Right renal pelvis (tissue), 4 donors: ENCODE measurements around the gene TP73. TPM values are rescaled to one million over a fixed set of nuclear protein-coding genes. Genes with fewer than 3 reads are reported as not detected.
A peak's percentile ranks its signal among the peaks of the same experiment; 100 is the strongest.

Experiments used
- DNase-seq, 4 donors: peaks; one replicate each; pipeline ENCODE4 v3.0.0-alpha.2; 2013; ENCODE audit warnings: low read depth in 4 of 4, low spot score in 3 of 4, missing footprints in 1 of 4
- polyA plus RNA-seq, 4 donors: library from polyadenylated mRNA; unstranded; fragments of 120-200 nt; gene quantifications; one replicate each; pipeline ENCODE4 v1.2.1, GENCODE V29; 2013; ENCODE audit not compliant: insufficient read length in 4 of 4

The TP73 gene
- under 1 TPM; 0.55 to 0.70 (median 0.62) TPM for polyA plus RNA-seq

DNA sequence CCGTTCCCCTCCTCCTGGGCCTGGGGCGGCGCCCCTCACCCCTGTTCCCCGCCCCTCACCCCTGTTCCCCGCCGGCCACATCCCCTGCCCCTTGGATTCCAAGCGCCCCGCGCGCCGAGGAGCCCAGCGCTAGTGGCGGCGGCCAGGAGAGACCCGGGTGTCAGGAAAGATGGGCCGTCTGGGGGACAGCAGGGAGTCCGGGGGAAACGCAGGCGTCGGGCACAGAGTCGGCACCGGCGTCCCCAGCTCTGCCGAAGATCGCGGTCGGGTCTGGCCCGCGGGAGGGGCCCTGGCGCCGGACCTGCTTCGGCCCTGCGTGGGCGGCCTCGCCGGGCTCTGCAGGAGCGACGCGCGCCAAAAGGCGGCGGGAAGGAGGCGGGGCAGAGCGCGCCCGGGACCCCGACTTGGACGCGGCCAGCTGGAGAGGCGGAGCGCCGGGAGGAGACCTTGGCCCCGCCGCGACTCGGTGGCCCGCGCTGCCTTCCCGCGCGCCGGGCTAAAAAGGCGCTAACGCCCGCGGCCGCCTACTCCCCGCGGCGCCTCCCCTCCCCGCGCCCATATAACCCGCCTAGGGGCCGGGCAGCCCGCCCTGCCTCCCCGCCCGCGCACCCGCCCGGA, at the start of gene TP73:
Gene TP73, plus strand, starts transcription at position 587 of the 618 bp plus-strand sequence. CDS start 29,850 bp downstream, outside the sequence.
- no peak for DNase-seq

DNA sequence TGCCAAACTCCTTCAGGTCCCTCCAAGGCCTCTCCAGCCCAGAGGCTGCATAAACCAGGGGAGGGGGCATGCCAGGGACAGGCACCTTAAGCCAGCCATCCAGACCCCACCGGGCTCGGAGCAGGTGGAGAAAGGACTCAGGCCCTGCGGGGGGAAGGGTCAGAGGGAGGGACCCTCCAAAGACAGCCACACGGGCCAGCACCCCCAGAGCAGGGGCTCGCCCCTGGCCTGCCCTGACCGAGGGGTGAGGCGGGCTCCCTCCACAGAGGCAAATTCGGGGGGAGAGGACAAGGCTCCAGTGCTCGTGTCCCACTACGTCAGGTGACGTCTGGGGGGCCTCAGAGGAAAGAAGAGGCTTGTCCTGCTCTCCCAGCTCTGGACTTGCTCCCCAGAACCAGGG, 49.2 kb upstream of the TP73 start:
- DNase-seq = no peak

DNA sequence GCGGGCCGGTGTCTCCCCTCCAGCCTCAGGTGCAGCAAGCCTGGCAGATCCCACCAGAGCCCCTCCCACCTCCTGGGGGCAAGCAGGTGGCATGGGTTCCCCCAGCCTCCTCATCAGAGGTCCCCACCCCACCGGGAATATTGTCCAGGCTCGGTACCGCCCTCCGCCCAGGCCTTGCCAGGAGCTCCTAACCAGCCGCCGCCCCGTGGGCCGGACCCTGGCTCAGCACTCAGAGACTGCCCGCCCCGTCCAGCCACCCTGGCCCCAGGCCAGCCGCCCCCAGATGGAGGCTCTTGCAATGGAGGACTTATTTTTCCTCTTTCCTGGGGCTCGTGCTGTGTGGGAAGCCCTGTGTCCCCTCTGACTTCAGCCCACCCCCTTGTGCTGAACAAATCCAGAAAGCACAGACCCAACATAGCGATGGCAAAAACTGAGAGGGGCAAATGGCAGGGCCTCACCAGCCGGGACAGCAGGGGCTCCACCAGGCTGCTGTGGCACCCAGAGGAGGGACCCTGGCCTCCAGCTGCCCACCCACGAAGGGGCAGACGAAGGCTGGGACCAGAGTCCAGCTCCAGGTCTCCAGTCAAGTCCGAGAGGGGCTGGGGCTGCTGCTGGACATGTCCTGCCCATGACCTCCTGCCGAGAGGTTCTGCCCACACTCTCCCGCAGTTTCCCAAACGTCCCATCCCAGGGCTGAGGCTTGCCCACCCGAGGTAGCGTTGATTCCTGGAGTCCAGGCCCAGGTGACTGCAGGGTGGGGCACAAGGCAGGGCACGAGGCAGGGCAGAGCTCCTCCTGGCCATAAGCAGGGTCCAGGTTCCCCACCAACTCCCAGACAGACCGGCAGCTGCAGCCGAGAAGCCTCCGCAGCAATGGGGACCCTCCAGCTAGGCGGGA, 48.5 kb upstream of the TP73 start:
- DNase-seq = no peak

DNA sequence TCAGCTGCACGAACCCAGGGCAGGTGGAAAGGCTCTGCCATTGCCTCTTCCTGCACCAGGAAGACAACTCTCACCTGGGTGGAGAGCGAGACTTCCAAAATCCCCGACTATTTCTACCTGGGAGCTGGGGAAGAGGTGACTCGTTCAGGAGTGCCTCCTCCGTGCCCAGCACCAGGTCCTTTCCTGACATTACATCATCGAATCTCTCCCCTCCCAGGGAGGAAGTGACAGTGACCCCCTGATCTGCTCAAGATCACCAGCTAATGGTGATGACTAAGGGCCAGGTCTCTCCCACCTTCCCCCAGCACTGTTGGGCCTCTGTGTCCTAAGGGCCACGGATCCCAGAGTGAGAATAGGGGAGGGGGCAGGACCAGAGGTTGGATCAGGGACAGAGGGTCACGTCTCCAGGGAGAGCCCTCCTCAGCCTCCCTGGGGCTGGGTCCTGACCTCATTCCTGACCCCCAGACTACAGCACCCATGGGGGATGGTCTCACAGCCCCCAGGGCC, 47.8 kb upstream of the TP73 start:
- no peak for DNase-seq

DNA sequence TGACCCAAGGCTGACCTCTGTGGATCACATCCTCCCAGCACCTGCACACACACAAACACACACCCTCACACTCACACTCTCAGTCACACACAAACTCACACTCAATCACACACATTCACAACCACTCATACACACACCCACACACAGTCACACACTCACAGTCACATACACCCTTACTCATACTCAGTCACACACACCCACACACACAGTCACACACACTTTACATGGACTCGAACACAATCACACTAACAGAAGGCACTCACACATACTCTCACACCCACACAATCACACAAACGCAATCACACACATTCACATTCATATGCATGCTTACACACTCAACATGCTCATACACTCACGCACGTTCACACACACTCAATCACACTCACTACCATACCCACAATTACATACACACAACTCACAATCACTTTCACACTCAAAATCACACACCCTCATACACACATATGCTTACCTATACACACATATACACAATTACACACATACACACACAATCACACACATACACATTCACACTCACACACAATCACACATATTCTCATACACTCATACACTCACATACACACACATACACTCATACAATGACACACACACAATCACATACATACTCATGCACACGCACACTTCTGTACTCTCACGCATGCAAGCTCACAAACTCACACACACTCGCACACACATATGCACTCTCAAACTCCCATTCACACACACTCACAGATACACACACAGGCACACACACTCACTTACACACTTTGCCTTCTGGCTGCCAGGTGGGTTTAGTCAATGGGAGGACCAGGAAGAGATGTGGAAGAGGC, 47.1 kb upstream of the TP73 start:
- no peak for DNase-seq

DNA sequence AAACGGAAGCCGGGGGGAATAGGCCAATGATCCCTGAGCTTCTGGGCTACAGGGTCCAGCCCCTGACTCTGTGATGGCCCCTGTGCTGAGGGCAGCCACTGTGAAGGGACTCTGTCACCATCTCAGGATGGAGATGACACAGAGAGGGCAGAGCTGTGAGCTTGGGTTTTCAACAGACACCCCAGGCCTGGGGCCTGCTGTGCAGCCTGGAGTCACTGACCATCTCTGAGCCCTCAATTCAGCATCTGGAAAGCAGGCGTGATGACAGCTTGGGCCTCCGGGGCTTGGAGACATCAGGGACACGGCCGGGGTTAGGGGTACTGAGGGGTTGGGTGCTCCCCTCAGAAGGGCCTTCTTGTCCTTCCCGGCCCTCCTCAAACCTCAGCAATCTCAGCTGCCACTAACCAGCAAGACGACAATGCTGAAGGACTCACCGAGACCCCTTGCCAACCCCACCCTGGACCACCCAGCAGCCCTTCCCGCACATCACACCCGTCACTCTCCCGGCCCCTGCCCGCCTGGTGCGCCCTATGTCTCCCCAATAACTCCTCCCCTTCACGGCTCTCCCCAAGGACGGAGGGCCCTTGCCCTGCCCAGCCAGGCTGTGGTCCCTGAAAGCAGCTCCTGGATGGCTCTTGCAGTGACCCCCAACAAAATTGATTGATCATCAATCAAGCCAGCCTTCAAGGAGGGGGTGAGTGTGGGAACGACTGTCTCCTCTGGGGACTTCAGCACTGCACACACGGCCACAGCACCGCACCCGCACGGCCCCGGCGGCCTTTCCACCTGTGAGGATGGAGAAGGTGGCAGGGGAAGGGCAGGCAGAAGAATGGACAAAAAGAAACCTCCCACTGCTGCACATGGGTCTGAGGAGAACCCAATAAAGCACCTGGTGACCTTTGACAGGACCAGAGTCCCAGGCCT, 45.3 kb upstream of the TP73 start:
- DNase-seq = no peak

DNA sequence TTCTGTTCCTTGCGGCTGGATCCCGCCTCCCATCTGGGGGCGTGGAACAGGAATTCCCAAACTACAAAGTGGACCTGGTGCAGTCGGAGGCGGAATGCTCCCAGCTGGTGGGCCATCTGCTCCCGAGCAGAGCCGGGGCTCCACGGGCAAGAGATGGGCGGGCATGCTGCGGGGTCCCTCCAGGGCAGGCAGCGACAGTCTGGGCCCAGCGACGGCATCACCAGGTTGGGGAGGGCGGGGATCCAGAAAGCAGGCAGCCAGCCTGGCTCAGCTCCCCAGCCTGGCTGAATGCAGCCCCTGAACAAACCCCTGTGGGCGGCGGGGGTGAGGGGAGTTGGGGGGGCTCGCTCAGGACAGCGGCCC, 44.6 kb upstream of the TP73 start:
- DNase-seq = no peak

DNA sequence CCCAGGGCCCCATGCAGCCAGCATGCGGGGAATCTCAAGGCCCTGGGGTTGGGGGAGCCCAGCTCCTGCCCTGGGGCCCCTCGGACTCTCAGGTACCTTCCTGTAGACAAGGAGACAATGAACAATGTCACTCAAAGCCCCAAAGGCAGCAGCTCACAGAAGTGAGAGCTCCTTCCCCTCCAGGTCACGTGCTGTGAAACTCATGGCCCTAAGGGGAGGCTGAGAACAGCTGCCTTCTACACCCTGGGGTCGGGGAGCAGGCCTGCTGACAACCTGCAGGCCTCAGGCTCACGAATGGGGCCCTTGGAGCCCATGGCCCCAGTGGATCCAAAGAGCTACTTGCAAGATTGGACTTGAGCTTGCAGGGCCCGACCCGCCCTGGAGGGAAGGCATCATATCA, 44.2 kb upstream of the TP73 start:
- DNase-seq = no peak

DNA sequence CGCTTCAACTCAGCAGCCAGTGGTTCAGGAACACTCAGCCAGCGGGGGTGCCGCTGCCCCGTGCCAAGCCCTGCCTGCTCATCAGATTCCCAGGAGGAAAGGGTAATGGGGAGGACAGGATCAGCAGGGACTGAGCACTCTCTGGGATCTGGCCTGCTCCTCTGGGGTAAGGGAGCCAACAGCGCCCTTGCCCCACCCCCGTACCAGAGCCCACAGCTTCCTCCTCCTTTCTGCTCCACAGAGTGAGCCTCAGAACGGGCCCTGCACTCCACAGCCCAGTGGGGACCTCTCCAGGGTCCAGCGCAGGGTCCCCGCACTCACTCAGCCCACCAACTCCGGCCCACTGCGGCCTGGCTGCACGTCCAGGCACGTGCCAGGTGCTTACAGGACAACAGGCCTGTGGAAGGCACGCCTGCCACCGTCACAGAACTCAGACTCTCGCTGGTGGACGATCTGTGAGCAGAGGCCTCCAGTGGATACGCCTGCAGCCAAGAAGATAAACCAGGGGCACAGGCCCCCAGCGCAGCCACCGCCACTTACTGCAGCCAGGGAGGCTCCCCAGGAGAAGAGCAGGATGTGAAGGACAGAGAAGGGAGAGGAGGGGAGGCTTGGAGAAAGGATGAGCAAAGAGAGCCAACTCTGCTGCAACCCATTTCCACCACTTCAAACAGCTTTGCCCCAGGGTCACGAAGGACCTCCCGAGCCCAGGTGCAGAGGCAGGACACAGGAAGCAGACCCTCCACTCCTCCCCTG, 43.1 kb upstream of the TP73 start:
- no peak for DNase-seq

DNA sequence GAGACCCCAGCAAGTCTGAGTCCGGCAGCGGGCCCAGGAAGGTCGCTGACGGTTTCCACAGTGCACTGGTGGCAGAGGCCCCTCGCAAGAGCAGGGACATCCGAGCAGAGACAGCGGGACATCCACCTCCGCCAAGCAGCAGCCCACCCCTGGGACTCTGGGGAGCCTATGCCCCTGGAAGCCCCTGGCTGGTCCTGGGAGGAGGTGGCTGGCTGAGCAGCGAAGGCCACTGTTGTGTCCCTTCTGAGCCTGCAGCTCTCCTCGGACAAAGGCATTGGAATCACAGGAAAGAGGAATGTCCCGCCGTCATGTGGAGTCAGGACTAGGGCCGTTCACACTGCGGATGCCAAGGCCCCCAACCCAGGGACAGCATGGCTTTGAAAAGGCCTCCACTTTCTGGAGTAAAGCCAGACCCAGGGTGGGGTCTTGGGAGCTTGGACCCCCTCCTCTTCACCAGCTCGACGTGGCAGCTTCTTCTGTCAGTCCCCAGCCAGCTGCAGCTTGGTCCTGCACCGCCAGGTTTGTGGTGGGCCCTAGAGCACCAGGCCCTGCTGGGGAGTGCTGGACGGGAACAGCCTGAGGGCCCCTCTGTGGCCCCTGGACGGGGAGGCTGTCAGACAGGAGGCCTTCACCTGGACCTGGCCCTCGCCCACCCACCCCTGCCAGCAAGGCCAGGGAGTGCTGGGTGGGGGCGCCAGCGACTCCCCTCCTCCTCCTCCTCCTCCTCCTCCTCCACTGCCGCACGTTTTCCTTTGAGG, 42.4 kb upstream of the TP73 start:
- DNase-seq = no peak

DNA sequence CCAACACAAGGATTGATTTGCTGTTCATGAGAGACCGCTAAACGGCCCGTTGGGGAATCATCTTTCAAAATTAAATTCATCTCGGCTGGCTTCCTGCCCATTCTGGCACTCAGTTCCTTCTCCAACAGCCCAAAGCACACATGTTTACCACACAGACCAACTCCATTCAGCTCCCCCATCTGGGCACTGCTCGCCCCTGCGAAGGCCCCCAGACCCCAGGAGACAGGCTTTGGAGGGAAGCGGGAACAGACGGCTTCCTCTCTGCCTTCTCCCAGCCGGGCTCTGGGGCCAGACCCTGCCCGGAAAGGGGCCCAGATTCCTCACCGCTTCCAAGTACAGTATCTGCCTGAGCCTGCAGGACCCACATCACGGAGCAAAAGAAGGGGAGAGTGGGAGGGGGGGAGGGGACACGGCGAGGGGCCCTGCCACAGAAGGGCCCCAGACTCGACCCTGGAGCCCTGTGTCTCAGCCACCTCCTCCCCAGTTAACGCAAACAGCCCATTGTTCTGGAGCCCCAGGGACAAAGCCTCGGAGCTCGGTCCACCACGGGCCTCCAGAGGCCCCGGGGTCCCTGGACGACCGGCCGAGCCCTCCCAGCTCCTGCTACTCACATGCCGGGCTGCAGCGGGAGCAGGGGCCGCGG, 41.7 kb upstream of the TP73 start:
- no peak for DNase-seq

DNA sequence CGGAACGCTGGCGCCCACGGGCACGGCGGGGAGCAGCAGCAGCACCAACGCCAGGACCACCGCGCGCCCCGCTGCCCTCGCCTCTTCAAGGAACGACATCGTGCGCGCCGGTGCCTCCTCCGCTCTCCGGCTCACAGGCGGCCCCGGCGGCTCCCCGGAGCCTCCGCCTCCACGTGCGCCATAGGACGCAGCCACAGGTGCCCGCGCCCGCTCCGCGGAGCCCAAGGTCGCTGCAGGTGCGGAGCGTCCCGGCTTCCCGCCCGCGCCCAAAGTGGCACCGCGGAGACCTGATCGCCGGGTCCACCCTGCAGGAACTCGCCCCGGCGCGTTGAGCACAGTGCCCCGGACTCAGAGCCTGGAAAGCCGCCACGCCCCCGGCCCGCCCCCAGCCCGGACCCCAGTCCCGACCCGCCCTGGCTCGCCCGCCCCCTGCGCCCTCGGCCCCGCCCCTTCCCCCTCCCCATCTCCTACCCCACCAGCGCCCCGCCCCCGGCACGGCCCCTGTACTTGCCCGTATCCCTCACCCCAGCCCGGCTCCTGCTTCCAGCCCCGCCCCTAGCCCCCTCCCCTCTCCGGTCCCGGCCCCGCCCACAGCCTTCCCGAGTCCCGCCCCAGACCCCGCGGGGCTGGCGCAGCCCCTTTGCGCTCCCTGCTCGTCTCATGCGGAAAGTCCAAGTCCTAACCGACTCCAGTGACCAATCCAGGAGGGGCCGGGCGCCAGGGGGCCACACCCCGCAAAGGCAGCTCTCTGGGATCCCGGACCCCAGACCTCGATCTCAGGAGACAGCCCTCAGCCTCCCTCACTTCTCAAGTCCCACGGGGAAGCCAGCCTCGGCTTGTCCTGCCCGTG, 40.9 kb upstream of the TP73 start, which contains the start of gene MEGF6:
Gene MEGF6, minus strand, starts transcription at position 339 of the 850 bp plus-strand sequence. Its CDS starts 240 bp downstream, at position 99.
- DNase-seq = peak in 2 of 4 donors; percentile 74

DNA sequence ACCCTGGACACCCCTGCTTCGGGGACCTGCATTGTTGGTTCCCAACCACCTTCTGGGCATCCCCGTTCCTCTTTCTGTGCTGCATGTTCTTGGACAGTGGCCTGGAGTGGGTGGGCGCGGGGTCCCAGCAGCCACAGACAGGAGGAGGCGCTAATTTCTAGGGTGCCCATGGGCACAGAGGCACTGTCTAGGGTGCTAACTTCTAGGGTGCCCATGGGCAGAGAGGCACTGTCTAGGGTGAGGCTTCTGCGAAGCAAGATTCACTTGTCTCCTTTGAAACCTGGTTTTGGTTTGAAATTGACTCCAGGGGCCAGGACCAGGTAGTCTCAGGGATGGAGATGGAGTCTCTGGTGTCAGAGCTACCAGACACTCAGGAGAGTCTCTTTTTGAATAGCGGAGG, 40.2 kb upstream of the TP73 start:
- DNase-seq = no peak

DNA sequence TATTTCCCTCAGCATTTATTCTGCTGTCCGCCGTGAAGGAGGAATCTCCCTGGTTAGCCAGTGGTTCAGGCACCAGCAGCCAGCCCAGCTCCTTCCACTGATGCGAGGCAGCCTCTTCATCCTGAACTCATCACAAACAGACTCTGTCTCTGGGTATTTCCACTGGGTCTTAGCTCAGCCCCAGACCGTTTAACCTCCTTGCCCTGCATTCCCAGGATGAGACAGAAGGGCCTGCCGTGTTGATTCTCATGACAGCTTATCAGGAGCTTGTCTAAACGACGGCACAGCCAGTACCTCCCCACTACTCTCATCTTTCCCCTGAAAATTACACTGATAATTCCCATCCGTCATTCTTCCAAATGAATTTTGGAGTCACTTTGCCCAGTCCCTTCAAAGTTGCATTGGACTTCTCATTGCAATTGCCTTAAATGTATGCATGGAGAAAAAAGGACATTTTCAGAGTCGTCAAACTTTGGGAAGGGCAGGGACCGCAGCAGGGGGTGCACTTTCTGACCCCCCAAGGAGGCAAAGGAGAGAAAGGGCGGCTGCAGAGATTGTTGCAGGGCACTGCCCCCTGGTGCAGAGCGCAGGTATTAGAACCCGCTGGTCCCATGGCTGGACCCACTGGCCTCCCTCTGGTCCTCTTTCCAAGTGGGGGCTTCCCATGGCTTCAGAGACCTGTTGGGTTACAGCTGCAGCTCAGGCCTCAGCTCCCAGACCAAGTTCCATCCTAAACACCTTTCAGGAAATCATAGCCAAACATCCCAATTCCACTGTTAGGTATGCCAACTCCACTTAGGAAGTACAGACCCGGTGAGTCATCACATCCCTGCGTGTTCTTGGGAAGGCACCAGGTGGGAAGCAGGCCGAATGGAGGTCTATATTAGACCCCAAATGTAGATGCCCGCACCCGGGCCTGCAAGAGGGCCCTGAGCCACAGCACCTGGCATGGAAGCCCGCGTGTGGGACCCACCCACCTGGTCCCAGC, 37.3 kb upstream of the TP73 start:
- DNase-seq = no peak

DNA sequence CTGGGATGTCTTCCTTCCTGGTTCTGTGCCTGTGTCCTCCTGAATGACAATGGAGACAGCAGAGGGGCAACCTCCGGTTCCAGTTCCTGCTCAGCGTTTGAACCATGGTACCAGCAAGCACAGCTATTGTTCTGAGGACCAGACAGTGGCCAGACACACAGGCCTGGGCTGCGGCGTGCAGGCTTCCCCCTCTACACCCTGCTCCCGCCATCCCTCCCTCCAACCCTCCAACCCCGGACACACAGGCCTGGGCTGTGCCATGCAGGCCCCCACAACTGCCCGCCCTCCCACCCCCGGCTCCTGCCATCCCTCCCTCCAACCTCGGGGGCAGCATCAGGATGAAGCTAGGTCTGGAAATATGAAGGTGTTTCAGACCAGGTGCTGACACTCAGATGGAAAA, 35.5 kb upstream of the TP73 start:
- DNase-seq = no peak
